HL-60 (cell line): Measurements from ENCODE around the gene BCL7C.

Experiments
- POLR2AphosphoS5 ChIP-seq: IDR thresholded peaks from 2 replicates; pipeline ENCODE4 v1.6.1; 2012; ENCODE audit warnings: low read depth
- REST ChIP-seq: IDR thresholded peaks from 2 replicates; pipeline ENCODE4 v1.6.1; 2012; ENCODE audit warnings: low read depth; ENCODE audit not compliant: insufficient replicate concordance
- TF ChIP-seq, protein P1 (sequence below): IDR thresholded peaks from one replicate; pipeline ENCODE4 v1.5.1; 2011; ENCODE audit warnings: low read length, control low read depth, inconsistent platforms; ENCODE audit not compliant: insufficient read depth

DNA sequence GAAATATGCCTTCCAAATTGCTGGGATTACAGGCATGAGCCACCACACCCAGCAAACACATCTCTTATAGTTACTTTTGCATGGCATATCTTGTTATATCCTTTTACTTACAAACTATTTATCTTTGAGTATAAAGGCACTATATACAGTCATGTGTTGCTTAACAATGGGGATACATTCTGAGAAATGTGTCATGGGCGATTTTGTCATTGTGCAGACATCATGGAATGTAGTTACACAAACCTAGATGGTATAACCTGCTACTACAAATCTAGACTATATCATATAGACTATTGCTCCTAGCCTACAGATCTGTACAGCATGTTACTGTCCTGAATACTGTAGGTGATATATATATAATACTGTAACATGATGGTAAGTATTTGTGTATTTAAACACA lies 43.6 kb downstream of the BCL7C start:
- no peak for TF ChIP-seq REST
- TF ChIP-seq, protein P1, sequence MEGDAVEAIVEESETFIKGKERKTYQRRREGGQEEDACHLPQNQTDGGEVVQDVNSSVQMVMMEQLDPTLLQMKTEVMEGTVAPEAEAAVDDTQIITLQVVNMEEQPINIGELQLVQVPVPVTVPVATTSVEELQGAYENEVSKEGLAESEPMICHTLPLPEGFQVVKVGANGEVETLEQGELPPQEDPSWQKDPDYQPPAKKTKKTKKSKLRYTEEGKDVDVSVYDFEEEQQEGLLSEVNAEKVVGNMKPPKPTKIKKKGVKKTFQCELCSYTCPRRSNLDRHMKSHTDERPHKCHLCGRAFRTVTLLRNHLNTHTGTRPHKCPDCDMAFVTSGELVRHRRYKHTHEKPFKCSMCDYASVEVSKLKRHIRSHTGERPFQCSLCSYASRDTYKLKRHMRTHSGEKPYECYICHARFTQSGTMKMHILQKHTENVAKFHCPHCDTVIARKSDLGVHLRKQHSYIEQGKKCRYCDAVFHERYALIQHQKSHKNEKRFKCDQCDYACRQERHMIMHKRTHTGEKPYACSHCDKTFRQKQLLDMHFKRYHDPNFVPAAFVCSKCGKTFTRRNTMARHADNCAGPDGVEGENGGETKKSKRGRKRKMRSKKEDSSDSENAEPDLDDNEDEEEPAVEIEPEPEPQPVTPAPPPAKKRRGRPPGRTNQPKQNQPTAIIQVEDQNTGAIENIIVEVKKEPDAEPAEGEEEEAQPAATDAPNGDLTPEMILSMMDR, result no peak
- TF ChIP-seq POLR2AphosphoS5, result no peak
